Osteoblast (primary cell): ENCODE results near the gene KCNJ12. TPM values are rescaled to one million over a fixed set of nuclear protein-coding genes. Genes with fewer than 3 reads are reported as not detected.

Source experiments
- DNase-seq: peaks from one replicate; pipeline ENCODE4 v3.0.0; 2011; ENCODE audit warnings: low spot score, mixed read lengths; ENCODE audit not compliant: insufficient read length; ENCODE audit errors: missing footprints
- H2AFZ ChIP-seq: 2 replicates; pipeline ENCODE4 v1.6.0; 2011; ENCODE audit warnings: mild to moderate bottlenecking, low read length
- H3K27ac ChIP-seq: 2 replicates; pipeline ENCODE4 v1.5.1; 2011; ENCODE audit warnings: mild to moderate bottlenecking, low read depth, low read length, moderate library complexity
- H3K27me3 ChIP-seq: 2 replicates; pipeline ENCODE4 v1.6.0; 2012; ENCODE audit warnings: mild to moderate bottlenecking, control low read depth, inconsistent platforms, low read length, moderate library complexity; ENCODE audit not compliant: insufficient read depth
- H3K36me3 ChIP-seq: 2 replicates; pipeline ENCODE4 v1.5.1; 2011; ENCODE audit warnings: mild to moderate bottlenecking, low read length, control low read depth, moderate library complexity; ENCODE audit not compliant: insufficient read depth
- H3K4me1 ChIP-seq: 2 replicates; pipeline ENCODE4 v1.5.1; 2011; ENCODE audit warnings: mild to moderate bottlenecking, low read length, control low read depth, moderate library complexity; ENCODE audit not compliant: insufficient read depth
- H3K4me2 ChIP-seq: 2 replicates; pipeline ENCODE4 v1.6.0; 2011; ENCODE audit warnings: mild to moderate bottlenecking, low read length; ENCODE audit not compliant: insufficient read depth
- H3K4me3 ChIP-seq: fragments of 200-600 bp; sonication (generic); 3 replicates; pipeline ENCODE4 v1.5.1; 2012; ENCODE audit warnings: mild to moderate bottlenecking, low read length, inconsistent platforms; ENCODE audit not compliant: insufficient read depth
- H3K79me2 ChIP-seq: 2 replicates; pipeline ENCODE4 v1.6.0; 2012; ENCODE audit warnings: mild to moderate bottlenecking, low read length, control low read depth, inconsistent platforms; ENCODE audit not compliant: insufficient read depth
- H3K9me3 ChIP-seq: 2 replicates; pipeline ENCODE4 v1.5.1; 2011; ENCODE audit warnings: low read depth, low read length, control low read depth
- H4K20me1 ChIP-seq: 2 replicates; pipeline ENCODE4 v1.6.0; 2012; ENCODE audit warnings: mild to moderate bottlenecking, low read length, control low read depth; ENCODE audit not compliant: insufficient read depth
- CTCF ChIP-seq: IDR thresholded peaks from 2 replicates; pipeline ENCODE4 v1.5.1; 2011; ENCODE audit warnings: mild to moderate bottlenecking, low read depth, low read length, moderate library complexity; ENCODE audit errors: extremely low read depth
- total RNA-seq: library from RNA; depleted of rRNA; stranded (reverse); fragments of >200 nt; gene quantifications from 2 replicates; pipeline ENCODE4 v1.2.3, GENCODE V29; 2012

Gene KCNJ12
- total RNA-seq, 1 donor: under 0.01 TPM

GRCh38 chr17:21361020-21361809, 14.9 kb upstream of the KCNJ12 start:
- no peak overlapping the region for H3K4me2 ChIP-seq
- no peaks in the 10 kb centered on the region for H3K4me1 ChIP-seq
- H2AFZ ChIP-seq: no peak overlapping the region
- no peaks in the 10 kb centered on the region for H3K36me3 ChIP-seq
- H3K27me3 ChIP-seq: peaks cover 4% of the 10 kb centered on the region
- H3K27ac ChIP-seq: no peak overlapping the region
- H3K9me3 ChIP-seq: no peaks in the 10 kb centered on the region
- no peaks in the 10 kb centered on the region for H3K79me2 ChIP-seq
- peak; percentile 58 for DNase-seq
- TF ChIP-seq CTCF: no peak
- H4K20me1 ChIP-seq: no peaks in the 10 kb centered on the region
- H3K4me3 ChIP-seq: no peak overlapping the region

- Histone ChIP-seq H3K27me3 (peaks cover 4% of the 10 kb centered on the region), H3K36me3 (no peaks in the 10 kb centered on the region), H3K9me3 (no peaks in the 10 kb centered on the region), H3K27ac (no peak overlapping the region), H3K79me2 (no peaks in the 10 kb centered on the region), H4K20me1 (no peaks in the 10 kb centered on the region), H3K4me3 (no peak overlapping the region), H3K4me1 (no peaks in the 10 kb centered on the region), H2AFZ (no peak overlapping the region), H3K4me2 (no peak overlapping the region)
- no peak for TF ChIP-seq CTCF
- DNase-seq: no peak
Observed at GRCh38 chr17:21362331-21362931, 13.7 kb upstream of the KCNJ12 start.

- peak; percentile 47 for DNase-seq
- H2AFZ ChIP-seq: no peak overlapping the region
- no peak overlapping the region for H3K27ac ChIP-seq
- H3K36me3 ChIP-seq: no peaks in the 10 kb centered on the region
- H3K4me2 ChIP-seq: no peak overlapping the region
- peaks cover 4% of the 10 kb centered on the region for H3K27me3 ChIP-seq
- no peak overlapping the region for H3K4me3 ChIP-seq
- no peaks in the 10 kb centered on the region for H3K79me2 ChIP-seq
- TF ChIP-seq CTCF: no peak
- H4K20me1 ChIP-seq: no peaks in the 10 kb centered on the region
- H3K9me3 ChIP-seq: no peaks in the 10 kb centered on the region
- no peaks in the 10 kb centered on the region for H3K4me1 ChIP-seq
Observed at GRCh38 chr17:21363776-21364642, 12.1 kb upstream of the KCNJ12 start.
